Measurements from ENCODE around the gene EID1. TPM values are rescaled to one million over a fixed set of nuclear protein-coding genes. Genes with fewer than 3 reads are reported as not detected.
A peak's percentile ranks its signal among the peaks of the same experiment; 100 is the strongest.

EID1 gene
- total and polyA plus RNA-seq, 9 of the 15 experiments (the other 6 are each of a cell fraction or from before 2014, with no cell fraction given) = 46.5 to 211 (median 143) TPM

- no peak for TF ChIP-seq E2F8 (IDR thresholded peaks at IDR 0.05; ENCODE audit: low read depth, partially characterized antibody)
- TF ChIP-seq CTBP1 (IDR thresholded peaks at IDR 0.05; ENCODE audit: borderline replicate concordance) = peak; percentile 90
- TF ChIP-seq CHCHD3 (CRISPR knock-in tag; IDR thresholded peaks at IDR 0.05) = no peak
- TF ChIP-seq AFF1 (IDR thresholded peaks at IDR 0.05; ENCODE audit: low read depth in 1 of 2, partially characterized antibody in 2 of 2) = peak; percentile 33 to 58
- no peak for TF ChIP-seq ZKSCAN1 (IDR thresholded peaks at IDR 0.05; ENCODE audit: low read depth, low read length)
- no peak for TF ChIP-seq ZNF140 (CRISPR knock-in tag; IDR thresholded peaks at IDR 0.05)
- TF ChIP-seq SP1 (CRISPR knock-in tag; IDR thresholded peaks at IDR 0.05) = peak; percentile 67; the same call in 1 of the 2 replicates
- no peak for TF ChIP-seq PREB (CRISPR knock-in tag; IDR thresholded peaks at IDR 0.05)
- TF ChIP-seq ZNF589 (CRISPR knock-in tag; IDR thresholded peaks at IDR 0.05; ENCODE audit: low read depth) = no peak
- no peak for TF ChIP-seq RBM25 (IDR thresholded peaks at IDR 0.05; ENCODE audit: low read depth, low read length, severe bottlenecking)
- TF ChIP-seq SMARCA5 (IDR thresholded peaks at IDR 0.05) = 0 out of 2 replicates have a peak, but pooled peaks have one; percentile 39
- no peak for TF ChIP-seq ID3 (CRISPR knock-in tag; IDR thresholded peaks at IDR 0.05)
- TF ChIP-seq ID3 (tag; IDR thresholded peaks at IDR 0.05) = 0 out of 2 replicates have a peak, but pooled peaks have one; percentile 16
- TF ChIP-seq CHD4 (IDR thresholded peaks at IDR 0.05; ENCODE audit: insufficient read depth, insufficient replicate concordance, low read depth, low read length, poor library complexity, severe bottlenecking) = no peak
- TF ChIP-seq ZNF583 (CRISPR knock-in tag; IDR thresholded peaks at IDR 0.05) = no peak
- TF ChIP-seq ARID3B (CRISPR knock-in tag; IDR thresholded peaks at IDR 0.05; ENCODE audit: borderline replicate concordance) = no peak
Observed at GRCh38 chr15:48877630-48878595, at the start of gene EID1 (continued).
